GM12878 (cell line): ENCODE measurements around the gene UNC13B.

Experiments used
- CTCF ChIP-seq, 3 experiments: IDR thresholded peaks in 2 of 3; conservative IDR thresholded peaks in 1 of 3; 2 replicates each; pipeline ENCODE4 v1.5.1; 2011; ENCODE audit warnings: low read depth in 3 of 3, low read length in 3 of 3, mild to moderate bottlenecking in 3 of 3, control low read depth in 2 of 3, moderate library complexity in 2 of 3, inconsistent platforms in 1 of 3, mixed read lengths in 1 of 3; ENCODE audit not compliant: control insufficient read depth in 2 of 3, insufficient read depth in 1 of 3; ENCODE audit errors: extremely low read depth in 1 of 3
- FOS ChIP-seq: IDR thresholded peaks from 3 replicates; pipeline ENCODE4 v1.6.1; 2011; ENCODE audit warnings: borderline replicate concordance; ENCODE audit not compliant: insufficient read length; ENCODE audit errors: extremely low read depth
- SIN3A ChIP-seq: IDR thresholded peaks from 2 replicates; pipeline ENCODE4 v1.6.1; 2012; ENCODE audit warnings: low read depth, low read length, improper control_type of control experiment
- STAT1 ChIP-seq: fragments of 450-650 bp; conservative IDR thresholded peaks from 2 replicates; pipeline ENCODE4 v1.6.1; 2014; ENCODE audit warnings: antibody characterized with exemption, mild to moderate bottlenecking
- ZBTB11 ChIP-seq: fragments of 450-650 bp; formaldehyde crosslinking; IDR thresholded peaks from 2 replicates; pipeline ENCODE4 v1.5.0; 2022; ENCODE audit warnings: mild to moderate bottlenecking, missing genetic modification characterization

- TF ChIP-seq ZBTB11 (CRISPR knock-in tag) (no peak), STAT1 (no peak), SIN3A (no peak), FOS (no peak), CTCF (IDR thresholded peaks at IDR 0.05 in 2 of 3, conservative IDR thresholded peaks at IDR 0.05 in 1 of 3; ENCODE audit: control insufficient read depth in 2 of 3, extremely low read depth in 1 of 3, insufficient read depth in 1 of 3, low read depth in 3 of 3, low read length in 3 of 3) (no peak)
Observed at GRCh38 chr9:35349287-35349990, 187.6 kb downstream of the UNC13B start.
